T-helper 1 cell treated with Interleukin-12 subunit alpha and Interleukin-12 subunit beta and Interleukin-4 antibody, amounts not matched to agents 30 μg/mL and 1 μg/mL, for 36 hours (primary cell): Measurements from ENCODE around the gene BACH2.
A peak's percentile ranks its signal among the peaks of the same experiment; 100 is the strongest.
"Not testable (repeated sequence)": the region's sequence is repeated elsewhere in the genome, so short reads cannot be mapped to it uniquely, and the experiment has no call there.

Experiments used
- H3K27ac Mint-ChIP-seq: one replicate; pipeline ENCODE4 v1.8.0; 2021; ENCODE audit warnings: mild to moderate bottlenecking, mixed read lengths
- H3K27me3 Mint-ChIP-seq: one replicate; pipeline ENCODE4 v1.8.0; 2021; ENCODE audit warnings: low read depth, mixed read lengths
- H3K36me3 Mint-ChIP-seq: one replicate; pipeline ENCODE4 v1.8.0; 2021; ENCODE audit warnings: low read depth, mixed read lengths
- H3K4me1 Mint-ChIP-seq: one replicate; pipeline ENCODE4 v1.8.0; 2021; ENCODE audit warnings: low read depth, mixed read lengths
- H3K4me3 Mint-ChIP-seq: one replicate; pipeline ENCODE4 v1.8.0; 2021; ENCODE audit warnings: mild to moderate bottlenecking, moderate library complexity, mixed read lengths
- H3K9me3 Mint-ChIP-seq: one replicate; pipeline ENCODE4 v1.8.0; 2021; ENCODE audit warnings: mixed read lengths

BACH2 gene

GRCh38 chr6:90214461-90214860, 82.2 kb downstream of the BACH2 start:
- Mint-ChIP-seq H3K27ac (no peak overlapping the region), H3K36me3 (peaks cover 2% of the 10 kb centered on the region), H3K9me3 (no peaks in the 10 kb centered on the region), H3K4me1 (peaks cover 43% of the 10 kb centered on the region), H3K27me3 (no peaks in the 10 kb centered on the region), H3K4me3 (no peak overlapping the region)

GRCh38 chr6:90212274-90212673, 84.4 kb downstream of the BACH2 start:
- no peaks in the 10 kb centered on the region for H3K9me3 Mint-ChIP-seq
- H3K27ac Mint-ChIP-seq = no peak overlapping the region
- H3K4me1 Mint-ChIP-seq = peaks cover 51% of the 10 kb centered on the region
- H3K27me3 Mint-ChIP-seq = no peaks in the 10 kb centered on the region
- H3K4me3 Mint-ChIP-seq = no peak overlapping the region
- peaks cover 11% of the 10 kb centered on the region for H3K36me3 Mint-ChIP-seq

- H3K4me1 Mint-ChIP-seq = peaks cover 35% of the 10 kb centered on the region
- peaks cover 28% of the 10 kb centered on the region for H3K36me3 Mint-ChIP-seq
- H3K27me3 Mint-ChIP-seq = peaks cover 5% of the 10 kb centered on the region
- no peaks in the 10 kb centered on the region for H3K9me3 Mint-ChIP-seq
- H3K27ac Mint-ChIP-seq = no peak overlapping the region
- H3K4me3 Mint-ChIP-seq = no peak overlapping the region
Measured at GRCh38 chr6:90209527-90209926, 87.1 kb downstream of the BACH2 start.

GRCh38 chr6:90208690-90209089, 88.0 kb downstream of the BACH2 start:
- peaks cover 30% of the 10 kb centered on the region for H3K4me1 Mint-ChIP-seq

GRCh38 chr6:90204327-90205056, 92.2 kb downstream of the BACH2 start:
- Mint-ChIP-seq H3K4me1 (peaks cover 27% of the 10 kb centered on the region), H3K36me3 (peaks cover 38% of the 10 kb centered on the region), H3K4me3 (no peak overlapping the region), H3K9me3 (peaks cover 1% of the 10 kb centered on the region), H3K27me3 (peaks cover 5% of the 10 kb centered on the region), H3K27ac (no peak overlapping the region)

More at GRCh38 chr6:90208690-90209089, 88.0 kb downstream of the BACH2 start:
- not testable (repeated sequence) for H3K27ac Mint-ChIP-seq, H3K9me3 Mint-ChIP-seq, H3K27me3 Mint-ChIP-seq, H3K4me3 Mint-ChIP-seq
- H3K36me3 Mint-ChIP-seq = peaks cover 33% of the 10 kb centered on the region

GRCh38 chr6:90203672-90204071, 93.0 kb downstream of the BACH2 start:
- H3K27ac Mint-ChIP-seq = no peak overlapping the region

GRCh38 chr6:90202156-90202555, 94.5 kb downstream of the BACH2 start:
- H3K36me3 Mint-ChIP-seq = peaks cover 45% of the 10 kb centered on the region
- H3K4me3 Mint-ChIP-seq = peak overlapping the region; percentile 66

More at GRCh38 chr6:90203672-90204071, 93.0 kb downstream of the BACH2 start:
- H3K9me3 Mint-ChIP-seq = peaks cover 8% of the 10 kb centered on the region
- H3K36me3 Mint-ChIP-seq = peaks cover 44% of the 10 kb centered on the region
- H3K4me3 Mint-ChIP-seq = no peak overlapping the region
- peaks cover 29% of the 10 kb centered on the region for H3K4me1 Mint-ChIP-seq
- H3K27me3 Mint-ChIP-seq = peaks cover 5% of the 10 kb centered on the region

GRCh38 chr6:90199900-90200299, 96.7 kb downstream of the BACH2 start:
- no peak overlapping the region for H3K27ac Mint-ChIP-seq
- H3K27me3 Mint-ChIP-seq = no peaks in the 10 kb centered on the region
- peaks cover 34% of the 10 kb centered on the region for H3K36me3 Mint-ChIP-seq

More at GRCh38 chr6:90202156-90202555, 94.5 kb downstream of the BACH2 start:
- Mint-ChIP-seq H3K4me1 (peaks cover 27% of the 10 kb centered on the region), H3K9me3 (peaks cover 20% of the 10 kb centered on the region), H3K27ac (peak overlapping the region; percentile 49), H3K27me3 (peaks cover 5% of the 10 kb centered on the region)

GRCh38 chr6:90198758-90199425, 97.8 kb downstream of the BACH2 start:
- Mint-ChIP-seq H3K4me3 (no peak overlapping the region), H3K9me3 (peaks cover 20% of the 10 kb centered on the region), H3K27ac (peak overlapping the region; percentile 35), H3K27me3 (no peaks in the 10 kb centered on the region), H3K4me1 (peaks cover 36% of the 10 kb centered on the region), H3K36me3 (peaks cover 29% of the 10 kb centered on the region)

More at GRCh38 chr6:90199900-90200299, 96.7 kb downstream of the BACH2 start:
- no peak overlapping the region for H3K4me3 Mint-ChIP-seq
- H3K4me1 Mint-ChIP-seq = peaks cover 31% of the 10 kb centered on the region
- H3K9me3 Mint-ChIP-seq = peaks cover 20% of the 10 kb centered on the region

- peaks cover 43% of the 10 kb centered on the region for H3K4me1 Mint-ChIP-seq
- peaks cover 33% of the 10 kb centered on the region for H3K36me3 Mint-ChIP-seq
- H3K27me3 Mint-ChIP-seq = peaks cover under 1% of the 10 kb centered on the region
- no peak overlapping the region for H3K4me3 Mint-ChIP-seq
- H3K9me3 Mint-ChIP-seq = peaks cover 20% of the 10 kb centered on the region
- no peak overlapping the region for H3K27ac Mint-ChIP-seq
Measured at GRCh38 chr6:90197854-90198496, 98.7 kb downstream of the BACH2 start.

GRCh38 chr6:90195094-90195829, 101.4 kb downstream of the BACH2 start:
- peaks cover 26% of the 10 kb centered on the region for H3K36me3 Mint-ChIP-seq
- peaks cover 46% of the 10 kb centered on the region for H3K4me1 Mint-ChIP-seq
- peaks cover 20% of the 10 kb centered on the region for H3K9me3 Mint-ChIP-seq
- peak overlapping the region; percentile 4 for H3K27ac Mint-ChIP-seq
- no peak overlapping the region for H3K4me3 Mint-ChIP-seq
- peaks cover 5% of the 10 kb centered on the region for H3K27me3 Mint-ChIP-seq

- Mint-ChIP-seq H3K27ac (no peak overlapping the region), H3K4me3 (no peak overlapping the region), H3K27me3 (peaks cover 5% of the 10 kb centered on the region), H3K9me3 (peaks cover 17% of the 10 kb centered on the region), H3K4me1 (peaks cover 50% of the 10 kb centered on the region), H3K36me3 (peaks cover 24% of the 10 kb centered on the region)
Measured at GRCh38 chr6:90194371-90194841, 102.2 kb downstream of the BACH2 start.

- Mint-ChIP-seq H3K27me3 (peaks cover 5% of the 10 kb centered on the region), H3K36me3 (peaks cover 13% of the 10 kb centered on the region), H3K4me3 (no peak overlapping the region), H3K9me3 (peaks cover 9% of the 10 kb centered on the region), H3K4me1 (peaks cover 50% of the 10 kb centered on the region), H3K27ac (peak overlapping the region; percentile 73)
Measured at GRCh38 chr6:90193359-90193758, 103.3 kb downstream of the BACH2 start.

GRCh38 chr6:90192857-90193256, 103.8 kb downstream of the BACH2 start:
- Mint-ChIP-seq H3K4me1 (peaks cover 50% of the 10 kb centered on the region), H3K36me3 (peaks cover 10% of the 10 kb centered on the region), H3K27me3 (peaks cover 5% of the 10 kb centered on the region), H3K27ac (no peak overlapping the region), H3K4me3 (no peak overlapping the region), H3K9me3 (peaks cover 4% of the 10 kb centered on the region)
